H9 (cell line): ENCODE measurements around the gene TRIM7. TPM values are rescaled to one million over a fixed set of nuclear protein-coding genes. Genes with fewer than 3 reads are reported as not detected.

Experiments
- DNase-seq: peaks from one replicate; pipeline ENCODE4 v3.0.0-alpha.2; 2017
- H2AFZ ChIP-seq: one replicate; pipeline ENCODE4 v1.6.1; 2013; ENCODE audit warnings: mild to moderate bottlenecking, low read length, control low read depth, moderate library complexity
- H2AK5ac ChIP-seq: 2 replicates; pipeline ENCODE4 v1.6.1; 2013; ENCODE audit warnings: low read length, control low read depth, mixed read lengths; ENCODE audit not compliant: insufficient read length
- H2BK120ac ChIP-seq: one replicate; pipeline ENCODE4 v1.6.1; 2013; ENCODE audit warnings: low read depth, mild to moderate bottlenecking, low read length, control low read depth, inconsistent platforms; ENCODE audit not compliant: poor library complexity, severe bottlenecking
- H2BK12ac ChIP-seq: 2 replicates; pipeline ENCODE4 v1.6.1; 2013; ENCODE audit warnings: low read length, control low read depth, mixed read lengths, low read depth; ENCODE audit not compliant: insufficient read length
- H2BK15ac ChIP-seq: 2 replicates; pipeline ENCODE4 v1.6.1; 2013; ENCODE audit warnings: low read depth, low read length, control low read depth
- H2BK20ac ChIP-seq: one replicate; pipeline ENCODE4 v1.6.1; 2013; ENCODE audit warnings: low read depth, mild to moderate bottlenecking, low read length, control low read depth, inconsistent platforms; ENCODE audit not compliant: poor library complexity, severe bottlenecking
- H2BK5ac ChIP-seq: 2 replicates; pipeline ENCODE4 v1.6.1; 2013; ENCODE audit warnings: low read length, control low read depth, mixed read lengths; ENCODE audit not compliant: insufficient read length
- H3K14ac ChIP-seq: 2 replicates; pipeline ENCODE4 v1.6.1; 2013; ENCODE audit warnings: low read length, control low read depth; ENCODE audit not compliant: insufficient read depth
- H3K18ac ChIP-seq: 2 replicates; pipeline ENCODE4 v1.6.1; 2013; ENCODE audit warnings: low read depth, mild to moderate bottlenecking, mixed read lengths, low read length, control low read depth; ENCODE audit not compliant: insufficient read length
- H3K23ac ChIP-seq: 2 replicates; pipeline ENCODE4 v1.6.1; 2013; ENCODE audit warnings: low read length, control low read depth, mixed read lengths, low read depth; ENCODE audit not compliant: insufficient read length
- H3K23me2 ChIP-seq: 2 replicates; pipeline ENCODE4 v1.6.1; 2013; ENCODE audit warnings: low read depth, mild to moderate bottlenecking, mixed read lengths, low read length, control low read depth; ENCODE audit not compliant: insufficient read length, poor library complexity, severe bottlenecking
- H3K27ac ChIP-seq: 2 replicates; pipeline ENCODE4 v1.5.1; 2013; ENCODE audit warnings: low read length, control low read depth, mixed read lengths, low read depth; ENCODE audit not compliant: insufficient read length
- H3K27me3 ChIP-seq: 2 replicates; pipeline ENCODE4 v1.6.1; 2013; ENCODE audit warnings: low read length, control low read depth, inconsistent platforms; ENCODE audit not compliant: insufficient read depth
- H3K4ac ChIP-seq: 2 replicates; pipeline ENCODE4 v1.6.1; 2013; ENCODE audit warnings: low read depth, mild to moderate bottlenecking, control low read depth, inconsistent platforms, low read length, moderate library complexity
- H3K4me1 ChIP-seq: 2 replicates; pipeline ENCODE4 v1.6.1; 2013; ENCODE audit warnings: low read length, control low read depth, inconsistent platforms; ENCODE audit not compliant: insufficient read depth
- H3K4me2 ChIP-seq: 2 replicates; pipeline ENCODE4 v1.6.1; 2013; ENCODE audit warnings: low read length, control low read depth, mixed read lengths; ENCODE audit not compliant: insufficient read length, insufficient read depth
- H3K56ac ChIP-seq: 2 replicates; pipeline ENCODE4 v1.6.1; 2013; ENCODE audit warnings: low read depth, mild to moderate bottlenecking, mixed read lengths, low read length, control low read depth; ENCODE audit not compliant: insufficient read length
- H3K79me1 ChIP-seq: 2 replicates; pipeline ENCODE4 v1.6.1; 2013; ENCODE audit warnings: low read depth, mild to moderate bottlenecking, moderate library complexity, low read length, control low read depth, inconsistent platforms; ENCODE audit not compliant: insufficient read depth, poor library complexity, severe bottlenecking
- H3K79me2 ChIP-seq: 2 replicates; pipeline ENCODE4 v1.6.1; 2013; ENCODE audit warnings: low read length, control low read depth, inconsistent platforms; ENCODE audit not compliant: insufficient read depth
- H3K9ac ChIP-seq: 2 replicates; pipeline ENCODE4 v1.6.1; 2013; ENCODE audit warnings: low read length, control low read depth, mixed read lengths; ENCODE audit not compliant: insufficient read length; ENCODE audit errors: extremely low read depth
- H3K9me3 ChIP-seq: one replicate; pipeline ENCODE4 v1.6.1; 2013; ENCODE audit warnings: low read depth, low read length, inconsistent platforms; ENCODE audit not compliant: control insufficient read depth
- H3T11ph ChIP-seq: one replicate; pipeline ENCODE4 v1.6.1; 2013; ENCODE audit warnings: mild to moderate bottlenecking, low read length, control low read depth, inconsistent platforms
- H4K20me1 ChIP-seq: one replicate; pipeline ENCODE4 v1.6.1; 2013; ENCODE audit not compliant: control insufficient read depth, insufficient read length, insufficient read depth
- H4K5ac ChIP-seq: 2 replicates; pipeline ENCODE4 v1.6.1; 2013; ENCODE audit warnings: low read depth, mild to moderate bottlenecking, mixed read lengths, low read length, control low read depth; ENCODE audit not compliant: insufficient read length
- H4K8ac ChIP-seq: replicated peaks from 2 replicates; pipeline ENCODE4 v1.6.1; 2013; ENCODE audit warnings: low read length, control low read depth, mixed read lengths, low read depth; ENCODE audit not compliant: insufficient read length
- H4K91ac ChIP-seq: 2 replicates; pipeline ENCODE4 v1.6.1; 2013; ENCODE audit warnings: low read depth, mild to moderate bottlenecking, moderate library complexity, mixed read lengths, low read length, control low read depth; ENCODE audit not compliant: insufficient read length
- H3K27ac Mint-ChIP-seq, 3 experiments: 2 replicates in 2 of 3; 3 replicates in 1 of 3; pipeline ENCODE4 v1.8.0; 2020 to 2021; ENCODE audit warnings: mixed read lengths in 3 of 3, mild to moderate bottlenecking in 1 of 3, moderate library complexity in 1 of 3
- H3K27me3 Mint-ChIP-seq: 2 replicates; pipeline ENCODE4 v1.8.0; 2021; ENCODE audit warnings: low read depth, mild to moderate bottlenecking, moderate library complexity, mixed read lengths
- H3K36me3 Mint-ChIP-seq, 3 experiments: 2 replicates in 2 of 3; 3 replicates in 1 of 3; pipeline ENCODE4 v1.8.0; 2020 to 2021; ENCODE audit warnings: low read depth in 3 of 3, mixed read lengths in 3 of 3; ENCODE audit not compliant: insufficient read depth in 1 of 3
- H3K4me1 Mint-ChIP-seq, 2 experiments: 2 replicates each; pipeline ENCODE4 v1.8.0; 2020; ENCODE audit warnings: mixed read lengths in 2 of 2
- H3K4me3 Mint-ChIP-seq, 2 experiments: 2 replicates in 1 of 2; 3 replicates in 1 of 2; pipeline ENCODE4 v1.8.0; 2020 to 2021; ENCODE audit warnings: mild to moderate bottlenecking in 2 of 2, mixed read lengths in 2 of 2, moderate library complexity in 1 of 2
- H3K9me3 Mint-ChIP-seq, 2 experiments: 2 replicates in 1 of 2; 3 replicates in 1 of 2; pipeline ENCODE4 v1.8.0; 2020; ENCODE audit warnings: mild to moderate bottlenecking in 2 of 2, mixed read lengths in 2 of 2, moderate library complexity in 1 of 2
- WGBS: extraction: QIAGEN DNeasy Blood & Tissue Kit; methylation state at CpG from one replicate; pipeline ENCODE4 v1.1.7; 2013; ENCODE audit warnings: missing lambda C conversion rate, low lambda C conversion rate, mixed read lengths; ENCODE audit not compliant: insufficient read length; ENCODE audit errors: extremely low coverage; 5-methylcytosine and 5-hydroxymethylcytosine counted together
- total RNA-seq: library from RNA; stranded (reverse); gene quantifications from 2 replicates; pipeline ENCODE4 v1.2.1, GENCODE V29; 2021
- TF ChIP-seq, protein P1 (sequence below): fragments of 200-600 bp; sonication (generic); conservative IDR thresholded peaks from 3 replicates; pipeline ENCODE4 v1.8.0; 2021; ENCODE audit warnings: antibody characterized with exemption, mild to moderate bottlenecking

Gene TRIM7
- total RNA-seq, 1 experiment from 2014 or later: not detected

- Histone ChIP-seq H3K4me1 (no peaks in the 10 kb centered on the region; the same call in 1 of the 2 replicates), H3K9me3 (no peaks in the 10 kb centered on the region), H2BK20ac (no peak overlapping the region), H2BK5ac (no peak overlapping the region), H3K14ac (no peak overlapping the region), H3K27me3 (no peaks in the 10 kb centered on the region; the same call in 1 of the 2 replicates), H3K79me2 (no peaks in the 10 kb centered on the region), H3T11ph (no peak overlapping the region), H2BK120ac (no peak overlapping the region), H2BK15ac (no peak overlapping the region), H4K91ac (no peak overlapping the region), H4K20me1 (no peaks in the 10 kb centered on the region), H3K18ac (no peak overlapping the region), H3K4me2 (peak overlapping the region; percentile 70), H3K79me1 (no peaks in the 10 kb centered on the region), H2AK5ac (no peak overlapping the region), H2AFZ (no peak overlapping the region), H2BK12ac (no peak overlapping the region), H4K5ac (no peak overlapping the region), H3K9ac (no peak overlapping the region), H3K23ac (no peak overlapping the region), H3K23me2 (peaks cover 10% of the 10 kb centered on the region), H4K8ac (no peak overlapping the region), H3K27ac (no peak overlapping the region), H3K4ac (no peak overlapping the region), H3K56ac (no peak overlapping the region)
- H3K27ac Mint-ChIP-seq: no peak overlapping the region
- H3K27me3 Mint-ChIP-seq: peaks cover 37% of the 10 kb centered on the region
- H3K4me1 Mint-ChIP-seq: peaks cover 18 to 24% of the 10 kb centered on the region in 2 experiments
- no peak for DNase-seq
- peaks cover 0 to 8% of the 10 kb centered on the region in 2 experiments; a peak in 2 of 5 replicates for H3K9me3 Mint-ChIP-seq
- H3K36me3 Mint-ChIP-seq: peaks cover 0 to 3% (median 0%) of the 10 kb centered on the region in 3 experiments; a peak in 1 of 7 replicates
- TF ChIP-seq, protein P1, sequence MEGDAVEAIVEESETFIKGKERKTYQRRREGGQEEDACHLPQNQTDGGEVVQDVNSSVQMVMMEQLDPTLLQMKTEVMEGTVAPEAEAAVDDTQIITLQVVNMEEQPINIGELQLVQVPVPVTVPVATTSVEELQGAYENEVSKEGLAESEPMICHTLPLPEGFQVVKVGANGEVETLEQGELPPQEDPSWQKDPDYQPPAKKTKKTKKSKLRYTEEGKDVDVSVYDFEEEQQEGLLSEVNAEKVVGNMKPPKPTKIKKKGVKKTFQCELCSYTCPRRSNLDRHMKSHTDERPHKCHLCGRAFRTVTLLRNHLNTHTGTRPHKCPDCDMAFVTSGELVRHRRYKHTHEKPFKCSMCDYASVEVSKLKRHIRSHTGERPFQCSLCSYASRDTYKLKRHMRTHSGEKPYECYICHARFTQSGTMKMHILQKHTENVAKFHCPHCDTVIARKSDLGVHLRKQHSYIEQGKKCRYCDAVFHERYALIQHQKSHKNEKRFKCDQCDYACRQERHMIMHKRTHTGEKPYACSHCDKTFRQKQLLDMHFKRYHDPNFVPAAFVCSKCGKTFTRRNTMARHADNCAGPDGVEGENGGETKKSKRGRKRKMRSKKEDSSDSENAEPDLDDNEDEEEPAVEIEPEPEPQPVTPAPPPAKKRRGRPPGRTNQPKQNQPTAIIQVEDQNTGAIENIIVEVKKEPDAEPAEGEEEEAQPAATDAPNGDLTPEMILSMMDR: no peak
- H3K4me3 Mint-ChIP-seq: peak overlapping the region; percentile 72 to 93
- no CpG with 5 or more reads among the region's 10 CpGs for WGBS
Observed at GRCh38 chr5:181218795-181219124, 13.8 kb upstream of the TRIM7 start.
